Mucosa of gallbladder (tissue), 1 donor: ENCODE results near the gene MGLL. TPM values are rescaled to one million over a fixed set of nuclear protein-coding genes. Genes with fewer than 3 reads are reported as not detected.
A peak's percentile ranks its signal among the peaks of the same experiment; 100 is the strongest.

Experiments
- DNase-seq: peaks from one replicate; pipeline ENCODE4 v3.0.0-alpha.2; 2020; ENCODE audit warnings: low spot score
- total RNA-seq: library from RNA; stranded (reverse); gene quantifications from one replicate; pipeline ENCODE4 v1.2.1, GENCODE V29; 2021
- donor health status: DM: no; HTN: no; CAD: no.

MGLL gene
- total RNA-seq, 1 donor from 2014 or later, result 193 TPM

- no peak for DNase-seq
These were observed 32.1 kb downstream of the MGLL start for GRCh38 chr3:127789990-127790881.

GRCh38 chr3:127789051-127789450, 33.3 kb downstream of the MGLL start:
- no peak for DNase-seq

- DNase-seq, result no peak
These were observed 33.8 kb downstream of the MGLL start for GRCh38 chr3:127788451-127788909.

- no peak for DNase-seq
These were observed 34.5 kb downstream of the MGLL start for GRCh38 chr3:127787571-127788365.

- DNase-seq, result peak; percentile 52
These were observed 35.2 kb downstream of the MGLL start for GRCh38 chr3:127787071-127787490.

- DNase-seq, result peak; percentile 88
These were observed 35.8 kb downstream of the MGLL start for GRCh38 chr3:127786353-127787070.

DNA sequence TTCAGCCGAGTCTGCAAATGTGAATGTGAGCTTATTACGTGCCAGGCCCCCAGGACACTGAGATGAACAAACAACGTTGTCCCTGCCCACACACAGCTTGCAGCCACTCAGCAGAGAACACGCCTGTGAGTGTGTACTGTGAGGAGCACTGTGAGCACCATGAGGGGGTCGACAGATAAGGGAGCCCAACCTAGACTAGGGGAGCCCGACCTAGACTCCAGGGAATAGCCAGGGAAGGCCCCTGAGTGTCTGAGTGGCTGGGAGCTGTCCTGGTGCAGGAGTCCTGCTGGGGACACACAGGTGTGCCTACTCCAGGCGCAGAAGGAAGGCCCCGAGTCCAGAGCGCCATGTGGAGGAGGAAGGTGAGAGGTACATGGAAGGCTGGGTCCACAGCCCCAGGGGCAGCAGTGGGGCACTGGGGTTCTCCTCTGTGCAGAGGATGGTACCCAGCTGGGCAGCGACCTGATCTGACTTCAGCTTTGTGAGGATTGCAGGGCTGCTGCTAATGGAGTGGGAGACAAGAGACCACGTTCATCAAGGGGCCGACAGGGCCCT, 36.5 kb downstream of the MGLL start:
- DNase-seq, result no peak

- DNase-seq, result peak; percentile 46
These were observed 37.2 kb downstream of the MGLL start for GRCh38 chr3:127784865-127785710.

GRCh38 chr3:127784283-127784682, 38.0 kb downstream of the MGLL start:
- no peak for DNase-seq

GRCh38 chr3:127783642-127784160, 38.6 kb downstream of the MGLL start:
- DNase-seq, result no peak

GRCh38 chr3:127783166-127783565, 39.1 kb downstream of the MGLL start:
- no peak for DNase-seq

DNA sequence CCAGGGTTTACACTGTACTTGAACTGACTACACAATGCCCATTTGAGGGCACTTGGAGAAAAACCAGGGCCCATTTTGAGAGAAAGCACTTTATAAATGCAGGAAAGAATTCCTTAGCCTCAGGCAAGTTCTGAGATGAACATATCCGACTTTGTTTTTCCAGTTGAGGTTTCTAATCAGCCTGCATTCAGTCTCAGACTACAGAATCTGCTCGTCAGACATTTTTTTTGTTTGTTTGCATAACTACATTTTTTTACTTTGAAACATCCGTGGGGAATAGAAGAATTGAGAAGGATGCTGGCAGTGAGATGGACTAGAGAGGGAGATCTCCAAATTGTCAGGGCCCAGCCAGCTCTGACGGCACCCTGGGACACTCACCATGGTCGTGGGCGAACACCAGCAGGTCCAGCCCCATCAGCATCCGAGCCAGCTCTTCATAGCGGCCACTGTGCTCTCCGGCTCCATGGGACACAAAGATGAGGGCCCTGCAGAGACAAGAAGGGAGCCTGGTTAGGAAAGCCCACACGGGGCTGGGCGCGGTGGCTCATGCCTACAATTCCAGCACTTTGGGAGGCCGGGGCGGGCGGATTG, 40.8 kb downstream of the MGLL start:
- DNase-seq, result no peak

- DNase-seq, result no peak
These were observed 41.5 kb downstream of the MGLL start for GRCh38 chr3:127780536-127781400.

DNA sequence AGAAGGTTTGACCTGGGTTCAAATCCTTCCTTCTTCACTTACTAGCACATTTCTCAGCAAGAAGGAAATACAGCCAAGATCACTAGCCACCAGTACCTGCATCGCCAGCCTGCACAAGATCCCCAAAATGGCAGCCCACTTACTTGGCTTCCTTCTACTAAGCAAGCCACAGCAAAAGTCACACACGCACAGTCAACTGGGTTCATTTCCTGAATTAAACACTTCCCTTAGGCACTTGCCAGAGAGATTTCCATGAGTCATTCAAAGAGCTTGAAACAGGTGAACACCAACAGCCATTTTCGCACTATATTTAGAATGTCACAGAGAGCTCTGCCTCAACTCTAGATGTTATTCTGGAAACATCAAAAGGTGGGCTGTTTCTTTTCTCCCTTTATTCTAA, 42.6 kb downstream of the MGLL start:
- peak; percentile 43 for DNase-seq

GRCh38 chr3:127777921-127778656, 44.2 kb downstream of the MGLL start:
- DNase-seq, result no peak

DNA sequence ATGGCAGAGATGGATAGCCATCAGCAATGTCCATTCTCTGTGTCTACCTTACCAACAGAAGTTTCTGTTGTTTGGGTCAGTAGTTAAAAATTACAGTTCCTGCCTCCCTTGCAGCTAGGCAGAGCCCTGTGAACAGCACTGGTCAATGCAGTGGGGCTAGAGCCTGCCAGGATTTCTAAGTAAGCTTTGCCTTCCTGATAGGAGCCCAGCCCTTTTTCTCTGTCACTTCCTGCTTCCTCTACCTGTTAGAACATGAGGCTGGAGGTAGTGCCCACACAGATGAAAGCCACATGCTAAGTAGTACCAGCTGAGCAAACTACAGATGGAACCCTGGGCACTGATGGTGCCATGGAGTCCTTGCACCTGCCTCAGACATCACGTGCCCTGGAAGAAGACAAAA, 45.0 kb downstream of the MGLL start:
- DNase-seq, result no peak

DNA sequence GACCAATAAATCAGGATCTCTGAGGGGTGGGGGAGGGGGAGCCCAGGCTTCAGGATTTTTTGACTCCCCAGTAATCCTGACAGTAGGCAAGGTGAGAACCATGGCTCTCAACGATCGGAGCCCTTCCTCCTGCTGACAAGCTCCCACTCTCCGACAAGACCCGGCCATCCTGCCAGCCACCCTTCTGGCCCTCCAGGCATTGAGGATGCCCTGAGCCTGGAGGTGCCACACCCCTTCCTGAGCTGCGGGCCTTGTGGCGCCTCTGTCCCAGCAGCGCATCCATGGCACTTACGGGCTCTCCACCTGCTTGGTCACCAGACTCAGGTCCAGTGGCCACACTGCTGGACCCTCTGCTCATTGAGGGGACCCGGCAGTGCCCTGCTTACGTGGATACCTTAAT, 46.0 kb downstream of the MGLL start:
- no peak for DNase-seq

GRCh38 chr3:127775398-127776109, 46.8 kb downstream of the MGLL start:
- DNase-seq, result no peak
